HFFc6 (cell line): ENCODE data around the gene KRT3. TPM values are rescaled to one million over a fixed set of nuclear protein-coding genes. Genes with fewer than 3 reads are reported as not detected.

Experiments used
- DNase-seq: peaks from one replicate; pipeline ENCODE4 v3.0.0-alpha.2; 2018
- H3K27ac Mint-ChIP-seq: 2 replicates; pipeline ENCODE4 v1.8.0; 2020; ENCODE audit warnings: mild to moderate bottlenecking, mixed read lengths
- H3K27me3 Mint-ChIP-seq: 2 replicates; pipeline ENCODE4 v1.8.0; 2021; ENCODE audit warnings: mild to moderate bottlenecking, moderate library complexity, mixed read lengths; ENCODE audit not compliant: insufficient read depth
- H3K36me3 Mint-ChIP-seq: 2 replicates; pipeline ENCODE4 v1.8.0; 2021; ENCODE audit warnings: low read depth, mixed read lengths
- H3K4me1 Mint-ChIP-seq: 2 replicates; pipeline ENCODE4 v1.8.0; 2020; ENCODE audit warnings: low read depth, mixed read lengths
- H3K4me3 Mint-ChIP-seq: 2 replicates; pipeline ENCODE4 v1.8.0; 2020; ENCODE audit warnings: mild to moderate bottlenecking, moderate library complexity, mixed read lengths
- H3K9me3 Mint-ChIP-seq: 2 replicates; pipeline ENCODE4 v1.8.0; 2020; ENCODE audit warnings: mild to moderate bottlenecking, mixed read lengths
- total RNA-seq, 6 experiments: library from RNA; stranded (reverse); fragmentation: NEBNext Ultra II Directional; extraction: Animal tissue kit (Norgen Biotek cat#: 25700); gene quantifications; 2 replicates in 1 of 6; 3 replicates in 5 of 6; pipeline ENCODE4 v1.2.3, GENCODE V29; 2021
- TF ChIP-seq, protein P1 (sequence below): fragments of 200-600 bp; sonication (generic); IDR thresholded peaks from 2 replicates; pipeline ENCODE4 v1.5.0; 2021; ENCODE audit warnings: antibody characterized with exemption, mild to moderate bottlenecking

KRT3 gene
- total RNA-seq, 6 experiments from 2014 or later, result not detected

GRCh38 chr12:52809166-52809565 is 13.2 kb upstream of the KRT3 start:
- DNase-seq, result no peak
- Mint-ChIP-seq H3K27me3 (peaks cover 48% of the 10 kb centered on the region), H3K36me3 (no peaks in the 10 kb centered on the region), H3K9me3 (no peaks in the 10 kb centered on the region), H3K4me1 (peaks cover 2% of the 10 kb centered on the region), H3K27ac (no peak overlapping the region), H3K4me3 (no peak overlapping the region)
- TF ChIP-seq, protein P1, sequence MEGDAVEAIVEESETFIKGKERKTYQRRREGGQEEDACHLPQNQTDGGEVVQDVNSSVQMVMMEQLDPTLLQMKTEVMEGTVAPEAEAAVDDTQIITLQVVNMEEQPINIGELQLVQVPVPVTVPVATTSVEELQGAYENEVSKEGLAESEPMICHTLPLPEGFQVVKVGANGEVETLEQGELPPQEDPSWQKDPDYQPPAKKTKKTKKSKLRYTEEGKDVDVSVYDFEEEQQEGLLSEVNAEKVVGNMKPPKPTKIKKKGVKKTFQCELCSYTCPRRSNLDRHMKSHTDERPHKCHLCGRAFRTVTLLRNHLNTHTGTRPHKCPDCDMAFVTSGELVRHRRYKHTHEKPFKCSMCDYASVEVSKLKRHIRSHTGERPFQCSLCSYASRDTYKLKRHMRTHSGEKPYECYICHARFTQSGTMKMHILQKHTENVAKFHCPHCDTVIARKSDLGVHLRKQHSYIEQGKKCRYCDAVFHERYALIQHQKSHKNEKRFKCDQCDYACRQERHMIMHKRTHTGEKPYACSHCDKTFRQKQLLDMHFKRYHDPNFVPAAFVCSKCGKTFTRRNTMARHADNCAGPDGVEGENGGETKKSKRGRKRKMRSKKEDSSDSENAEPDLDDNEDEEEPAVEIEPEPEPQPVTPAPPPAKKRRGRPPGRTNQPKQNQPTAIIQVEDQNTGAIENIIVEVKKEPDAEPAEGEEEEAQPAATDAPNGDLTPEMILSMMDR, result no peak

DNA sequence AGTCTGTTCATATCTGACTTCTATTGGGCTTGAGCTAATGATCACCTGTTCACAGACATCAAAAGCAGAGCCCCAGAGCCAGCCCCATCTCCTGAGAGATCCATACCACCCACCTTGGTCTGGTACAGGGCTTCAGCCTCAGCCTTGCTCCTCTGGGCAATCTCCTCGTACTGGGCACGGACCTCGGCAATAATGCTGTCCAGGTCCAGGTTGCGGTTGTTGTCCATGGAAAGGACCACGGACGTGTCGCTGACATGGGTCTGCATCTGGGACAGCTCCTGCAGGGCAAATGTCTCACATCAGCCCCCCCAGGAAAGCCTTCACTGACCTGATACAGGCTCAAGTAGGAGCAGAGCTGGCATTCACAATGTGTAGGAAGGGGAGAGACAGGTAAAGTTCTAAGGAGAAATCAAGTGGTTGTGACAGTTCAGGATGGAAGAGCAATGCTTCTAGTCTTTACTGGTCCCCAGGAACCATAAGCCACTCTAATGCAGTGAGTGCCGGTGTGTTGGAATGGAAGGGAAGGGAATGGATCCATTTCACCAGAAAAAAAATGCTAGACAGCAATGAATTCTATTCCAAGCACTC is 12.8 kb upstream of the KRT3 start:
- Mint-ChIP-seq H3K4me3 (no peak overlapping the region), H3K27ac (no peak overlapping the region), H3K27me3 (peaks cover 50% of the 10 kb centered on the region), H3K4me1 (no peaks in the 10 kb centered on the region), H3K36me3 (no peaks in the 10 kb centered on the region), H3K9me3 (no peaks in the 10 kb centered on the region)
- TF ChIP-seq, protein P1, result no peak
- no peak for DNase-seq

DNA sequence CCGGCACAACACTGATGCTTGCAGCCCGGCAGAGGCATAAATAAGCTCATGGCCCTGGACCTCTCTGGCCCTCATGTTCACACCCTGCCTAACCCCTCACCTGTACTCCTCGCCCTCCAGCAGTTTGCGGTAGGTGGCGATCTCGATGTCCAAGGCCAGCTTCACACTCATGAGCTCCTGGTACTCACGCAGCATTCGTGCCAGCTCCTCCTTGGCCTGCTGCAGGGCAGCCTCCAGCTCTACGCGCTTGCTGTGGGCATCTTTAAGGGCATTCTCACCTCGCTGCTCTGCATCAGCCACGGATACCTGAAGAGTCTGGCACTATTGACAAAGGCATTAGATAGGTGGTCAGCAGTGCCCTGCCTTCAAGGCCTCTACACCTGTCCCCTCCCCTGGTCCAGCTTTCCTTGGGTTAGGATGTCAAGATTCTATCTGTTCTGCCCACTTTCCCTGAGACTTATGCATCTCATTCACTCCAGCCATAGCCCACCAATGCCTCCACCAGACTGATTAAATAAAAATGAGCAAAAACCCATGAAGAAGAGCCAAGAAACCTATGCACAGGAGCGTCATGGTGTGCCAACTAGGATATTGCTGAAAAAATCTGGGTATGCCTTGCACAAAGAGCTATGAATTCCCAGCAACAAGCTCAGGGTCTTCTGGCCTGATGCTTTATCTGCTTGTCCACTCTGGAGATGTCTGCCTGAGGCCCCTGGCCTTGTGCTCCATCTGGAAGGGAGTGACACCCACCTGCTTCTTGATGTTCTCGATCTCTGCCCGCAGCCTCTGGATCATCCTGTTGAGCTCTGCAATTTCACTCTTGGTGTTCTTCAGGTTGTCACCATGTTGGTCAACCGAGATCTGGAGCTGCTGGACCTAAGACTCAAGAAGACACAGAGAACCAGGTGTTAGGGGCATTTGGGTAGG is 11.9 kb upstream of the KRT3 start:
- H3K27ac Mint-ChIP-seq, result no peak overlapping the region

GRCh38 chr12:52806821-52807543 is 11.1 kb upstream of the KRT3 start:
- Mint-ChIP-seq H3K36me3 (no peaks in the 10 kb centered on the region), H3K4me1 (no peaks in the 10 kb centered on the region), H3K27me3 (peaks cover 48% of the 10 kb centered on the region), H3K9me3 (no peaks in the 10 kb centered on the region), H3K4me3 (no peak overlapping the region), H3K27ac (no peak overlapping the region)
- no peak for DNase-seq
- TF ChIP-seq, protein P1, result no peak

More for the DNA sequence above, 11.9 kb upstream of the KRT3 start:
- TF ChIP-seq, protein P1, result no peak
- no peaks in the 10 kb centered on the region for H3K36me3 Mint-ChIP-seq
- H3K27me3 Mint-ChIP-seq, result peaks cover 53% of the 10 kb centered on the region
- no peak overlapping the region for H3K4me3 Mint-ChIP-seq
- H3K9me3 Mint-ChIP-seq, result no peaks in the 10 kb centered on the region
- DNase-seq, result no peak
- H3K4me1 Mint-ChIP-seq, result no peaks in the 10 kb centered on the region

- H3K36me3 Mint-ChIP-seq, result no peaks in the 10 kb centered on the region
- H3K4me1 Mint-ChIP-seq, result no peaks in the 10 kb centered on the region
- TF ChIP-seq, protein P1, result no peak
- H3K9me3 Mint-ChIP-seq, result no peaks in the 10 kb centered on the region
- DNase-seq, result no peak
- peaks cover 43% of the 10 kb centered on the region for H3K27me3 Mint-ChIP-seq
- H3K4me3 Mint-ChIP-seq, result no peak overlapping the region
- H3K27ac Mint-ChIP-seq, result no peak overlapping the region
Measured at GRCh38 chr12:52806169-52806811, 10.4 kb upstream of the KRT3 start.
